Eye (tissue), 1 donor: Measurements from ENCODE around the gene CCDC81.
"Not testable (repeated sequence)": the region's sequence is repeated elsewhere in the genome, so short reads cannot be mapped to it uniquely, and the experiment has no call there.

Experiments
- DNase-seq: peaks from one replicate; pipeline ENCODE4 v3.0.0-alpha.2; 2015

The CCDC81 gene

DNA sequence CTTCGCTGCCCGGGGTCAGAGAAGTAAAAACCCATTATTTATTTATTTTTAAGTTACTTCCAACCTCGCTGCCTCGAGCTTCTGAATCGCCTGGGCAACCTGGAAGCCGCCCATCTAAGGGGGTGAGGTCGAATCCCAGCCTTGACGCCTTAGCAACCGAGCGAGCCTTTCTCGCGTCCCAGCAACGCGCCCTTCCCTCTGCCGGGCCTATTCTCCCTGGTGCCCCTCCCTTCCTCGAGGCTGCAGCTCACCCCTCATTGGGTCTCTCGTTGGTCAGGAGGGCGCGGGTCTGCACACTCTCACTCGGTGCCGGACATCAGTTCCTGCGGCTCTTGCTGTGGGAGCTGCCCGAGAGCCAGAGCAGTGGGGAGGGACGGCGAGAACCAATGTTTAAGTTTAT lies at the start of gene CCDC81:
TSS of gene CCDC81 (plus strand) at position 302 of the 400 bp plus-strand sequence. CDS start 277 bp downstream, outside the sequence.
- DNase-seq = peak; percentile 79

GRCh38 chr11:86335131-86335767 lies 39.4 kb upstream of the CCDC81 start:
- DNase-seq = no peak

DNA sequence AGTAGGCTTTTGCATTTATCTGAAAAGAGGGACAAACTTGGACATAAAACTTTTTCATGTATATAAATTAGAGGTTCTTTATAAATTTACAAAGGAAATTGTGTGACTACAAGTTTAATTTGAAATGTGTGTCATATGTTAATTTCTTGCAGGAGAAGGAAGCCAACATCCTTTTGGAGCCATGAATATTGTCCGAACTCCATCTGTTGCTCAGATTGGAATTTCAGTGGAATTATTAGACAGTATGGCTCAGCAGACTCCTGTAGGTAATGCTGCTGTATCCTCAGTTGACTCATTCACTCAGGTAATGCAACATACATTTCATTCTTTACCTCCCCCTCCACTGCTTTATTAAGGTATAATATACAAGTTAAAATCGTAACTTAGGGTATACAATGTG lies 37.5 kb upstream of the CCDC81 start:
- no peak for DNase-seq

DNA sequence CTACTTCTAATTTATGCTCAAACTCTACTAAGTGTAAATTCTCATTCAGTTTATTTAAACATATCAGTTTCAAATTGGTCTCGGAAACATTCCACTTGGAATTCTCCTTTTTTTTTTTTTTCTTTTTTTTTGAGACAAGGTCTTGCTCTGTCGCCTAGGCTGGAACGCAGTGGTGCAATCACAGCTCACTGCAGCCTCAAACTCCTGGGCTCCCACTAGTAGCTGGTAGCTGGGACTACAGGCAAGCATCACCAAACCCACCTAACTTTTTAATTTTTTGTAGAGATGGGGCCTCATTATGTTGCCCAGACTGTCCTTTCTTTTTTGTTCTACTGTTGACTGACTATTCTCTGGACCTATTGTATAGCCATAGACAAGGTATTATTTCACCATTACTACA lies 33.3 kb upstream of the CCDC81 start:
- DNase-seq = no peak

DNA sequence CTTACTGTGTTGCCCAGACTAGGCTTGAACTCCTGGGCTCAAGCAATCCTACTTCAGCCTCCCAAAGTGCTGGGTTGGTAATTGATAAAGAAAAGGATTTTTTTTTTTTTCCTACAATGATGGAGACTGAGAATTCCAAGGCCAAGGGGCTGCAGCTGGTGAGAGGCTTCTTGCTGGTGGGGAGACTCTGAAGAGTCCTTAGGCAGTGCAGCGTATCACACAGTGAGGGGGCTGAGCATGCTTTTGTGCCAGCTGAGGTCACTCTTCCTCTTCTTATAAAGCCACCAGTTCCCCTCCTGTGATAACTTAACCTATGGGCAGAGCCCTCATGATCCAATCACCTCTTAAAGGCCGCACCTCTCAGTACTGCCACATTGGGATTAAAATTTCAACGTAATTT lies 28.2 kb upstream of the CCDC81 start:
- DNase-seq = no peak

DNA sequence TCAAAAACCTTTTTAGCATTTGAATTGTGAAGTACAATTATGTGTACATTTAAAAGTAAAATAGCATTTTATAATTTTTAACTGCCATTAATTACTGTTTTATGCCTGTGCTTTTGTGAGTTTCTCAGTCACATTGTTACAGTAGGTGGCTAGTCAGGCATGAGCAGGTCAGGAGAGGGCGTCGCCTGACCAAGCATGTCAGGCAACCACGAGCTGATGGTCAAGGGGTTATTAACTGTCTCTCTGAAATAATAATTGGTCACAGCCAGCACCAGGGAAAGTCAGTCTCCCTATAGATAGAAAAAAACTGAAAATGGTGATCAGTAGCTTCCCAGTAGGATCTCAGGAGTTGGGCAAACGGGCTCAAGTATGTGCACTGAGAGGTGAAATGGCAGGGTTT lies 19.4 kb upstream of the CCDC81 start:
- peak; percentile 32 for DNase-seq

DNA sequence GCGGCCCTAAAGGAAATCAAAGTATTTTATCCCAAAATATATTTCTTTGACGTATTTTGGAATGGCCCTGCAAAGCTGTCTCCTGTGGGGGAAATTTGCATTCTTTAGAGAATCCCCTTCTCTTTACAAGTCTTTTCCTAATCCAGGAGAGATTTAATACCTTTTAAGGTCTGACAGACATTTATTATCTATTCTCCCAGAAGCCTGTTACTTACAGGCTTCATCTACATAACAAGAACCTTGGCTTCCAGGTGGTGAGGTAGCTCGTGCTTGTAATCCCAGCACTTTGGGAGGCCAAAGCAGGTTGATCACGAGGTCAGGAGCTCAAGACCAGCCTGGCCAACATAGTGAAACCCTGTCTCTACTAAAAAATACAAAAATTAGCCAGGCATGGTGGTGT lies 17.3 kb upstream of the CCDC81 start:
- DNase-seq = not testable (repeated sequence)

GRCh38 chr11:86358720-86359119 lies 16.0 kb upstream of the CCDC81 start:
- no peak for DNase-seq

DNA sequence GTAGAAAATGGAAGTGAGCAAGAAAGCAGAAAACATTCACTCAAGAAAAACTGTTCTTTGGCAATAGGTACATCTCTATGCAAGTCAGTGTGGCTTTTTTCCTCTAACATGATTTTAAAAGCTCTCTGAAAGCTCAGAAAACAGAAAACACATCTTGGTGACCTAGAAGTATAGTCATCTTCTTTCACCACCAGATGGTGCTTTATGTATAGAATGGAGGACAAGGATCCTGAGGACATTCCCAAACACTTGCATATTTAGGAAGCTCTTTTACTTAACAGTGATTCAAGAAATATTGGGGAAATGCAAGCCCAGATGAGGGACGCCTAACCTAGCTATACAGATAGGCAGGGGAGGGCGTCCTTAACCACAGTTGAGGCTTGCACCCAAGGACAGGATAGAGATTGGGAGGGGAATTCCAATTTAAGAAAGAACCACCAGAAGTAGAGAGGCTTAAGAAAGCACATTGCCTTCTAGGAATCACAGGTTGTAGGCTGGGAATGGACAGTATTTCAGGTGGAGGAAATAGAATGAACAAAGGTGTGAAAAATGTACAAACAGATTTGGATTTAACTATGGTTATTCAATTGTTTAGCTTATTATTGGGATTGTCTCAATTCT lies 13.8 kb upstream of the CCDC81 start:
- DNase-seq = peak; percentile 35

DNA sequence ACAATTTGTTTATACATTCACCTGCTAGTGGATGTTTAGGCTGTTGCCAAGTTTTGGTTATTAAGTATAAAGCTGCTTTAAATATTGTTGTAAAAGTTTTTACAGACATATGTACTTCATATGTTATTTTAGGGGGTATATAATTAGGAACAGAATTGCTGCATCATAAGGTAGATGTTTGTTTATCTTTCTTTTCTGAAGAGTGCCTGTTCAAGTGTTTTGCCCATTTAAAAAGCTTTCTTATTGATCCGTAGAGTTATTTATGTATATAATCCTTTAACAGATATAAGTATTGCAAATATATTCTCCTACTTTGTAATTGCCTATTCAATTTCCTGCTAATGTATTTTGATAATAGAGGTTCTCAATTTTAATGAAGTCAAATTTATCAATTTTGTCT lies 11.3 kb upstream of the CCDC81 start:
- DNase-seq = no peak

GRCh38 chr11:86365546-86365945 lies 9.1 kb upstream of the CCDC81 start:
- no peak for DNase-seq

DNA sequence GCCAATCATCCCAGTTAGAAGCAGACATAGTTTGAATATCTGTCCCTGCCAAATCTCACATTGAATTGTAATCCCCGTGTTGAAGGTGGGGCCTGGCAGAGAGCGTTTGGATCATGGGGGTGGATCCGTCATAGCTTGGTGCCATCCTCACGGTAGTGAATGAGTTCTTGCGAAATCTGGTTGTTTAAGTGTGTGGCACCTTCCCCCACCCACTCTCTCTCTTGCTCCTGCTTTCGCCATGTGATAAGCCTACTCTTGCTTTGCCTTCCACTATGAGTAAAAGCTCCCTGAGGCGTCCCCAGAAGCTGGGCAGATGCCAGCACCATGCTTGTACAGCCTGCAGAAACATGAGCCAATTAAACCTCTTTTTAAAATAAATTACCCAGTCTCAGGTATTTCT lies 5.0 kb upstream of the CCDC81 start:
- DNase-seq = no peak

DNA sequence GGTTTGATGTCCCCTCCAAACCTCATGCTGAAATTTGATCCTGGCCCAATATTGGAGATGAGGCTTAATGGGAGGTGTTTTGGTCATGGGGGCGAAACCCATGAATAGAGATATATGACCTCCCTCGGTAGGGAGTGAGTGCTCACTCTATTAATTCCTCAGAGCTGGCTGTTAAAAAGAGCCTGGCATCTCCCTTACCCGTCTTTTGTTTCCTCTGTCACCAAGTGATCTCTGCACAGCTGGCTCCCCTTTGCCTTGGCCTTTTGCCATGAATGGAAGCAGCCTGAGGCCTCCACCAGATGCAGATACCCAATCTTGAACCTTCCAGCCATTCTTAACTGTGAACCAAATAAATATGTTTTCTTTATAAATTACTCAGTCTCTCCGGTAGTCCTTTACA lies 4.5 kb upstream of the CCDC81 start:
- no peak for DNase-seq

DNA sequence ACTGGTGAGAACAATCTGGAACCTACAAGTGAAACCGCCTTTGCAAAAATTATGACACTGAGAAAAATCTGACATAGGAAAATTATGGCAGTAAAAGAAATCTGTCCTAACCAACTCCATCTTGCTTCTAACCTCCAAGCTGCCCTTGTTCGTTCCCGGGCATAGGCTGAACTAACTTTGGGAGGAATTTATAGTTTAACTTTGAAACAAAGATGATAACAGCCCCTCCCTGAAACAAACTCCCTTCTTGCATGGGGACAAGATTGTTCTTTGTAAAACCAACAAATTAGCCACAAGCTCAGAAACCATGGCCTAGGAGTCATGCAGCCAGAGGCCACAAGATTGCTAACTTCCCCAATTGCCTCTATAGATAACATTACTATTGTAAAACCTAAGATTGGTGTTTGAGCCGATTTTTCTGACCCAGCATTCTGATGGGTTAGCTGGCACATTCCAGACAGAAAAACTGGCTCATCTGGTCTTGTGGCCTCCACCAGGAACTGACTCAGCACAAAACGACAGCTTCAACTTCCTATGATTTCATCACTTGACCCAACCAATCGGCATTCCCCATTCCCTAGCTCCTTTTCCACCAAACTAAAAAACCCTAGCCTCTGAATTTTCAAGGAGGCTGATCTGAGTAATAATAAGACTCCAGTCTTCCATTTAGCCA lies 3.6 kb upstream of the CCDC81 start:
- no peak for DNase-seq

DNA sequence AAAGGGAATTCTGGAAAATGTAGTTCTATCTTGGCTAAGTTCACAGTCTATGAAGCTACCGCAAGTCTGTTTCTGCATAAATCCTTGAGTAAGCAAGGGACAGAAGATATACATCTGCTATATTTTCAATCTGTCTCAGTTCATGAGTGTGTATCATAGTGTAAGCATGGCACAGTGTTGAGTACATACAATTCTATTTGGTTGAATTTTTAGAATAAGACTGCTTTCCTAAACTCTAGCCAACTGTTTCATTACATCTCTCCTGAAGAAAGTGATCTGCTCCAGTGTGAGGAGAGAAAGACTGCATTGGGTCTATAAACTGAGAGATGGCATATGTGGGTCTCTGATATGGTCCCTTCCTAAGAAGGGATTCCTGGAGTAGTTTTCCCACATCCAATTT lies 2.6 kb upstream of the CCDC81 start:
- DNase-seq = no peak

DNA sequence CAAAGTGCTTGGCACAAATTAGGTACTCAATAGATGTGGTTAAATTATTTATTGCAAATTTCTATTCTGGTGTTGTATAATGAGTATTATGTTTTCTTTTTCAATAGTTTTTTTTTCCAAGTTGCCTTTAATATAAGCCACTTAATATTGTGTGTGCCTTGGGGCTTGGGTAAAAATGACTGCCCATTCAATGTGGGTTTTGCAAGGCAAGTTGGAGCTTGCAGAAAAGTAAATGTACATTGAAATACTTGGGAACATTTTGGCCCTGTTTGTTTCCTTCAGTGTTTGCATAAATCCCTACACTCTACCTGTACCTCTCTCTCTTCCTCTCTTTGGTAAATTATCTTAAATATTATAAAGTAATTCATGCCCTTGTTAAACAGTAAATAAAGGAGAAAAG lies 2.1 kb upstream of the CCDC81 start:
- no peak for DNase-seq

- DNase-seq = no peak
Observed at GRCh38 chr11:86374069-86374468, 618 bp upstream of the CCDC81 start.

GRCh38 chr11:86377972-86378371 lies 3.3 kb downstream of the CCDC81 start:
- DNase-seq = no peak

- no peak for DNase-seq
Observed at GRCh38 chr11:86380295-86381059, 5.8 kb downstream of the CCDC81 start.

DNA sequence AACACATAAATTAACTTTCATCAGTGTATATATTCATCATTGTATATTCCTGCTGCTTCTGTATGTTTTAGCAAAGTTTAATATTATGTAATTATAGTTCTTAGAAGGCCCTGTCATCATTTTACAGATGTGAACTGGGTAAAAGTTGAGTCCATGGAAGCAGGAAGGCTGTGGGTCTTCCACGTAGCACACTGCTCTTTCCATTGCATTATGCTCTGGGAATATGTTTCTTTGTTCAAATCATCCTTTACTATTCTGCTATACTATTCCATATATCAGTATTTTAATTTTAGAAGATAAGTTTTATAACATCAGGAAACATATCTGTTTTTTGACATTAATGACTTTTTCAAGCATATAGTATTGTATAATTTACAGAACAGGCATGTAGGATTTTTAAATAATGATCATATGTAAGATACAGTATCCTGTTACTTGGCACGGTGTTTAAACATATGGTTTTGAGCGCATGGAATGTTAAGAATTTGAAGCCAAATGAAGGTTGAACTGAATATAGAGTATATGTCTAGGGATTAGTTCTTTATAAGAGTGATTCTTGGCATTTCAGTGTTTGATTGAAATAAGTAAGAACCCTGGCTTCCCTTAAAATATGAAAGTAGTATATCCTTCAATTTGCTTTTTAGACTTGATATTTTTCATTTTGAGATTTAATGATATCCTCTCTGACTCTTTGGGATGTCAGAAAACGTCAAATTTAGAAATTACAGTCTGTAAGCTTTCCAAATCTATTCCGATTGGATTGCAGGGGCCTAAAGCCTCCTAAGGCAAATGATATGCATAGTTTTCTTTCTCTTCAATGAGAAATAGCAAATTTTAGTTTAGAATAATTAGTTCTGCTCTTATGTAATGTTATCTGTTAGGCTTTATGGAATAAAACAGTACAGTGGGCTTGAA lies 8.6 kb downstream of the CCDC81 start:
- peak; percentile 13 for DNase-seq

DNA sequence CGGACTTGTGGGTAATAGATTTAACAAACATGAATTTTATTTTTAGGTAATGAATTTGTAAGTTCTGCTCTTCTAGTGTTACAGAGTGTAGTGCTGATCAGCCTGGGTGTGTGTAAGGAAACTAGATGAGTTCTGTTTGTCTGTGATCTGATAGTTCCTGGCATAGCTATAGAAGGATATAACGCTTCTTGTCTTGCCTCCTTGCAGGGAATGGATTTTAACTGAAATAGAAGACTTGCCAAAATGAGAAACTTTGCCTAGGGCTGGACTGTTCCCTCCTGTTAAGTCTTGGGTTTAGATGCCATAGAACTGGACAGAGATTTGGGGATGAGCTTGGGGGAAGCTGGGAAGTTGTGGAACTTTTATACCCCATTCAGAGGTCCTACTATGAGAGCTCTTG lies 11.6 kb downstream of the CCDC81 start:
- no peak for DNase-seq

DNA sequence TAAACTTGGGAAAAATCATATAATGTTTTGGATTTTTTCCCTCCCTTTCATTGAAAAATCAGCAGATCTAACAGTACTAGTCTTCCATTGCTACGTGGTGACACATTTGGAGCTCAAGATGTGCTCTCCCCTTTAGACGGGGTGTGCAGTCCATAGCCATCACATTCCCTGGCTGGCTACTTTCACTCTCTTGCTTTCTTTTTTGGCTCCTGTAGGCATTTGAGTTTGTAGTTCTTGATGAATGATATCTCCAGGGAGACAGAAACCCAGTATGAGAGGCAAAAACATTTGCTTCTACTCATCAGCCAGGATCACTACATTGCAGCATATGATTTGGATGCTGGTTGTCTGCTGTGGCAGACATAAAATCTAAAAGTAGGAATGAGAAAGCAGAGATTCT lies 12.1 kb downstream of the CCDC81 start:
- no peak for DNase-seq

GRCh38 chr11:86388198-86388597 lies 13.5 kb downstream of the CCDC81 start:
- no peak for DNase-seq
